Activated CD8-positive, alpha-beta memory T cell treated with anti-CD3 and anti-CD28 coated beads, Interleukin-2, amount 50 U/mL, for 24 hours (primary cell): ENCODE data around the gene TSPAN14.
"Not testable (repeated sequence)": the region's sequence is repeated elsewhere in the genome, so short reads cannot be mapped to it uniquely, and the experiment has no call there.

Experiments used
- DNase-seq: peaks from one replicate; pipeline ENCODE4 v3.0.0-alpha.2; 2020; ENCODE audit errors: extremely low read depth

TSPAN14 gene

GRCh38 chr10:80524190-80524909, 70.2 kb downstream of the TSPAN14 start:
- DNase-seq, result no peak

- no peak for DNase-seq
Measured at GRCh38 chr10:80526218-80526617, 72.1 kb downstream of the TSPAN14 start.

GRCh38 chr10:80526742-80527141, 72.6 kb downstream of the TSPAN14 start:
- DNase-seq, result no peak

- no peak for DNase-seq
Measured at GRCh38 chr10:80528185-80528700, 74.1 kb downstream of the TSPAN14 start.

- DNase-seq, result no peak
Measured at GRCh38 chr10:80528901-80529300, 74.8 kb downstream of the TSPAN14 start.

GRCh38 chr10:80529604-80530003, 75.5 kb downstream of the TSPAN14 start:
- no peak for DNase-seq

- no peak for DNase-seq
Measured at GRCh38 chr10:80530251-80530650, 76.1 kb downstream of the TSPAN14 start.

- no peak for DNase-seq
Measured at GRCh38 chr10:80530816-80531215, 76.7 kb downstream of the TSPAN14 start.

GRCh38 chr10:80532571-80532970, 78.5 kb downstream of the TSPAN14 start:
- no peak for DNase-seq

GRCh38 chr10:80534059-80534458, 79.9 kb downstream of the TSPAN14 start:
- not testable (repeated sequence) for DNase-seq

- DNase-seq, result not testable (repeated sequence)
Measured at GRCh38 chr10:80534646-80535045, 80.5 kb downstream of the TSPAN14 start.

GRCh38 chr10:80535671-80536360, 81.7 kb downstream of the TSPAN14 start:
- no peak for DNase-seq

GRCh38 chr10:80536361-80536835, 82.3 kb downstream of the TSPAN14 start:
- DNase-seq, result no peak

GRCh38 chr10:80537086-80537735, 83.1 kb downstream of the TSPAN14 start:
- DNase-seq, result no peak

GRCh38 chr10:80537736-80538480, 83.8 kb downstream of the TSPAN14 start, which contains the start of gene SH2D4B:
TSS of gene SH2D4B (plus strand) at chr10:80537902. CDS start at chr10:80538332, 430 bp downstream.
- DNase-seq, result no peak

GRCh38 chr10:80538481-80539185, 84.5 kb downstream of the TSPAN14 start:
- DNase-seq, result no peak

GRCh38 chr10:80539421-80540031, 85.4 kb downstream of the TSPAN14 start:
- DNase-seq, result no peak

GRCh38 chr10:80540136-80540535, 86.0 kb downstream of the TSPAN14 start:
- DNase-seq, result no peak

GRCh38 chr10:80540618-80540980, 86.5 kb downstream of the TSPAN14 start:
- no peak for DNase-seq

- DNase-seq, result no peak
Measured at GRCh38 chr10:80540981-80541750, 87.1 kb downstream of the TSPAN14 start.
